Upper lobe of left lung (tissue), 6 donors: ENCODE measurements around the gene CWF19L2. TPM values are rescaled to one million over a fixed set of nuclear protein-coding genes. Genes with fewer than 3 reads are reported as not detected.
"Not testable (repeated sequence)": the region's sequence is repeated elsewhere in the genome, so short reads cannot be mapped to it uniquely, and the experiment has no call there.

Experiments
- ATAC-seq, 2 donors: fragments of 200-7000 bp; cut with Tn5 transposase; one replicate each; pipeline ENCODE4 v1.9.1; 2022; ENCODE audit warnings: mild to moderate bottlenecking in 2 of 2, moderate library complexity in 2 of 2; ENCODE audit not compliant: low FRiP score in 2 of 2
- DNase-seq, 2 donors: peaks; one replicate each; pipeline ENCODE4 v3.0.0-alpha.2; 2019 to 2020
- H3K27ac ChIP-seq, 4 donors: fragments of 200-600 bp; sonication (generic); one replicate each; pipeline ENCODE4 v1.5.1; 2016 to 2019
- H3K27me3 ChIP-seq, 4 donors: fragments of 200-600 bp; sonication (generic); one replicate each; pipeline ENCODE4 v1.5.1; 2017 to 2019
- H3K36me3 ChIP-seq, 4 donors: fragments of 200-600 bp; sonication (generic); one replicate each; pipeline ENCODE4 v1.5.1; 2016 to 2019
- H3K4me1 ChIP-seq, 4 donors: fragments of 200-600 bp; sonication (generic); one replicate each; pipeline ENCODE4 v1.5.1; 2018 to 2019
- H3K4me3 ChIP-seq, 4 donors: fragments of 200-600 bp; sonication (generic); one replicate each; pipeline ENCODE4 v1.5.1; 2017 to 2019; ENCODE audit warnings: mild to moderate bottlenecking in 2 of 4, moderate library complexity in 1 of 4
- H3K9me3 ChIP-seq, 4 donors: fragments of 200-600 bp; sonication (generic); one replicate each; pipeline ENCODE4 v1.5.1; 2018 to 2019
- EP300 ChIP-seq, 4 donors: sonication (generic); formaldehyde crosslinking; IDR thresholded peaks; one replicate each; pipeline ENCODE4 v1.5.1; 2017; ENCODE audit warnings: antibody characterized with exemption in 4 of 4, control low read depth in 2 of 4
- POLR2A ChIP-seq, 4 donors: fragments of 450-650 bp; IDR thresholded peaks; one replicate each; pipeline ENCODE4 v1.5.1; 2016 to 2017; ENCODE audit warnings: antibody characterized with exemption in 4 of 4, mild to moderate bottlenecking in 2 of 4
- POLR2AphosphoS5 ChIP-seq, 2 donors: sonication (generic); formaldehyde crosslinking; IDR thresholded peaks; one replicate each; pipeline ENCODE4 v1.5.1; 2017; ENCODE audit warnings: antibody characterized with exemption in 2 of 2
- WGBS, 2 donors: methylation state at CpG; one replicate each; pipeline ENCODE4 v1.1.5; 2017 to 2018; 5-methylcytosine and 5-hydroxymethylcytosine counted together
- total RNA-seq, 6 donors: library from RNA; depleted of rRNA in 4 of 6; stranded (reverse); fragments of >200 nt in 4 of 6; gene quantifications; one replicate each; pipeline versions ENCODE4 v1.1.0 to v1.2.1, GENCODE V29; 2016 to 2021
- TF ChIP-seq, protein P1 (sequence below), 6 experiments: fragments of 450-650 bp in 4 of 6; fragments of 200-600 bp in 2 of 6; sonication (generic) in 2 of 6; IDR thresholded peaks; one replicate each; pipeline ENCODE4 v1.5.1; 2016 to 2019; ENCODE audit warnings: antibody characterized with exemption in 6 of 6
- donor health status: DM: no; HTN: no; CAD: no; lungs with moderate emphysema.
- donor health status: DM: no; HTN: yes; CAD: no; lungs with severe emphysema.

The CWF19L2 gene
- total RNA-seq, 6 donors from 2014 or later = 12.8 to 37.7 (median 21.7) TPM

GRCh38 chr11:107392611-107393010 lies 65.0 kb downstream of the CWF19L2 start:
- no peak overlapping the region for H3K27ac ChIP-seq
- no peaks in the 10 kb centered on the region for H3K27me3 ChIP-seq
- peaks cover 4 to 49% (median 15%) of the 10 kb centered on the region in 4 donors for H3K36me3 ChIP-seq
- DNase-seq = no peak
- H3K4me1 ChIP-seq = no peaks in the 10 kb centered on the region
- no peaks in the 10 kb centered on the region for H3K9me3 ChIP-seq
- no peak overlapping the region for H3K4me3 ChIP-seq
- 84 to 86% methylated on average over 3 of the region's 3 CpGs for WGBS, 2 donors
- no peak for TF ChIP-seq POLR2AphosphoS5 (IDR thresholded peaks at IDR 0.05)
- TF ChIP-seq EP300 (IDR thresholded peaks at IDR 0.05) = no peak
- no peak for ATAC-seq

DNA sequence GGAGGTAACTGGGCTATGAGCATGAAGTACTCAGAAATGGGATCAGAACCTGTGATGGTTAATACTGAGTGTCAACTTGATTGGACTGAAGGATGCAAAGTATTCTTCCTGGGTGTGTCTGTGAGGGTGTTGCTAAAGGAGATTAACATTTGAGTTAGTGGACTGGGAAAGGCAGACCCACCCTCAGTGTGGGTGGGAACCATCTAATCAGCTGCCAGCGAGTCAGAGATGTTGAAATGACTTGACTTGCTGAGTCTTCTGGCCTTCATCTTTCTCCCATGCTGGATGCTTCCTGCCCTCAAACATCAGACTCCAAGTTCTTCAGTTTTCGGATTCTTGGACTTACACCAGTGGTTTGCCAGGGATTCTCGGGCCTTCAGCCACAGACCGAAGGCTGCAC lies 66.9 kb downstream of the CWF19L2 start:
- H3K36me3 ChIP-seq = peaks cover 4 to 46% (median 15%) of the 10 kb centered on the region in 4 donors
- H3K27ac ChIP-seq, H3K9me3 ChIP-seq, H3K4me3 ChIP-seq, H3K4me1 ChIP-seq, ATAC-seq, H3K27me3 ChIP-seq, DNase-seq: not testable (repeated sequence)
- WGBS, 2 donors = 91 to 97% methylated on average over 4 of the region's 4 CpGs

DNA sequence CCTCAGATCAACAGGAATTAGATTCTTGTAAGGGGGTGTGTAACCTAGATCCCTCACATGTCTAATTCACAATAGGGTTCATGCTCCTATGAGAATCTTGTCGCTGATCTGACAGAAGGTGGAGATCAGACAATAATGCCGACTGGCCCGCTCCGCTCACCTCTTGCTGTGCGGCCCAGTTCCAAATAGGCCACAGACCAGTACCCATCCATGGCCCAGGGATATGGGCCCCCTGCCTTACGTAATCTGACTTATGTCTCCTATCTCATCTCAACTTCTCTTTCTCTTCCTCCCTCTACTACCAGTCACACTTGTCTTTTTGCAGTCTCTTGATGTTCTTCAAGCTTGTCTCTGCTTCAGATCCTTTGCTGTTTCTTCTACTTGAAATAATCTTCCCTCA lies 70.0 kb downstream of the CWF19L2 start:
- no peaks in the 10 kb centered on the region for H3K4me1 ChIP-seq
- TF ChIP-seq POLR2AphosphoS5 (IDR thresholded peaks at IDR 0.05) (no peak), POLR2A (IDR thresholded peaks at IDR 0.05) (no peak), EP300 (IDR thresholded peaks at IDR 0.05) (no peak)
- TF ChIP-seq, protein P1, sequence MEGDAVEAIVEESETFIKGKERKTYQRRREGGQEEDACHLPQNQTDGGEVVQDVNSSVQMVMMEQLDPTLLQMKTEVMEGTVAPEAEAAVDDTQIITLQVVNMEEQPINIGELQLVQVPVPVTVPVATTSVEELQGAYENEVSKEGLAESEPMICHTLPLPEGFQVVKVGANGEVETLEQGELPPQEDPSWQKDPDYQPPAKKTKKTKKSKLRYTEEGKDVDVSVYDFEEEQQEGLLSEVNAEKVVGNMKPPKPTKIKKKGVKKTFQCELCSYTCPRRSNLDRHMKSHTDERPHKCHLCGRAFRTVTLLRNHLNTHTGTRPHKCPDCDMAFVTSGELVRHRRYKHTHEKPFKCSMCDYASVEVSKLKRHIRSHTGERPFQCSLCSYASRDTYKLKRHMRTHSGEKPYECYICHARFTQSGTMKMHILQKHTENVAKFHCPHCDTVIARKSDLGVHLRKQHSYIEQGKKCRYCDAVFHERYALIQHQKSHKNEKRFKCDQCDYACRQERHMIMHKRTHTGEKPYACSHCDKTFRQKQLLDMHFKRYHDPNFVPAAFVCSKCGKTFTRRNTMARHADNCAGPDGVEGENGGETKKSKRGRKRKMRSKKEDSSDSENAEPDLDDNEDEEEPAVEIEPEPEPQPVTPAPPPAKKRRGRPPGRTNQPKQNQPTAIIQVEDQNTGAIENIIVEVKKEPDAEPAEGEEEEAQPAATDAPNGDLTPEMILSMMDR (IDR thresholded peaks at IDR 0.05) = no peak
- WGBS, 2 donors = 97 to 98% methylated on average over 6 of the region's 6 CpGs
- H3K4me3 ChIP-seq = no peak overlapping the region
- ATAC-seq = no peak
- H3K27me3 ChIP-seq = no peaks in the 10 kb centered on the region
- H3K27ac ChIP-seq = no peak overlapping the region
- H3K36me3 ChIP-seq = peaks cover 4 to 45% (median 15%) of the 10 kb centered on the region in 4 donors
- no peaks in the 10 kb centered on the region for H3K9me3 ChIP-seq
- no peak for DNase-seq

DNA sequence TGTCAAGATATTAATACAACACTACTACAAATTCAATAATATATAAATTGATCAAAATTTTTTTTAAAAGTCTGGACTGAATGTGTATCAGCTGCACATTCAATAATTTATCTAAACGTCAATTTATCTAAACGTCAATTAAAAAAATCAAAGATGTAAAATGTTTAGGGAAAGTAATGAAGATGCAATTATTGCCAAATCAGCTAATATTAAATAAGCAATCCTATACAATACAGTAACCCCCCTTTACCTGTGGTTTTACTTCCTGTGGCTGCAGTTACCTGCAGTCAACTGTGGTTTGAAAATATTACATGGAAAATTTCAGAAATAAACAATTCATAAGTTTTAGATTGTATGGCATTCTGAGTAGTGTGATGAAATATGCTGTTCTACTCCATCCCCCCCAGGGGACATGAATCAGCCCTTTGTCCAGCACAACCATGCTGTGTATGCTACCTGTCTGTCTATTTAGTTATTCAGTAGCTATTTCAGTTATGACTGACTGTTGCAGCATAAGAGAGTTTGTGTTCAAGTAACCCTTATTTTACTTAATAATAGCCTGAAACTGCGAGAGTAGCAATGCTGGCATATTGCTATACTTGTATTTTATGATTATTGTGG lies 72.2 kb downstream of the CWF19L2 start:
- H3K4me1 ChIP-seq = no peaks in the 10 kb centered on the region
- WGBS, 2 donors = 96 to 97% methylated on average over 3 of the region's 3 CpGs
- no peaks in the 10 kb centered on the region for H3K27me3 ChIP-seq
- no peaks in the 10 kb centered on the region for H3K9me3 ChIP-seq
- ATAC-seq = no peak
- TF ChIP-seq, protein P1 (IDR thresholded peaks at IDR 0.05) = no peak
- TF ChIP-seq POLR2A (IDR thresholded peaks at IDR 0.05) (no peak), EP300 (IDR thresholded peaks at IDR 0.05) (no peak), POLR2AphosphoS5 (IDR thresholded peaks at IDR 0.05) (no peak)
- no peak overlapping the region for H3K4me3 ChIP-seq
- H3K27ac ChIP-seq = no peak overlapping the region
- H3K36me3 ChIP-seq = peaks cover 0 to 23% (median 1%) of the 10 kb centered on the region in 4 donors
- DNase-seq = no peak

DNA sequence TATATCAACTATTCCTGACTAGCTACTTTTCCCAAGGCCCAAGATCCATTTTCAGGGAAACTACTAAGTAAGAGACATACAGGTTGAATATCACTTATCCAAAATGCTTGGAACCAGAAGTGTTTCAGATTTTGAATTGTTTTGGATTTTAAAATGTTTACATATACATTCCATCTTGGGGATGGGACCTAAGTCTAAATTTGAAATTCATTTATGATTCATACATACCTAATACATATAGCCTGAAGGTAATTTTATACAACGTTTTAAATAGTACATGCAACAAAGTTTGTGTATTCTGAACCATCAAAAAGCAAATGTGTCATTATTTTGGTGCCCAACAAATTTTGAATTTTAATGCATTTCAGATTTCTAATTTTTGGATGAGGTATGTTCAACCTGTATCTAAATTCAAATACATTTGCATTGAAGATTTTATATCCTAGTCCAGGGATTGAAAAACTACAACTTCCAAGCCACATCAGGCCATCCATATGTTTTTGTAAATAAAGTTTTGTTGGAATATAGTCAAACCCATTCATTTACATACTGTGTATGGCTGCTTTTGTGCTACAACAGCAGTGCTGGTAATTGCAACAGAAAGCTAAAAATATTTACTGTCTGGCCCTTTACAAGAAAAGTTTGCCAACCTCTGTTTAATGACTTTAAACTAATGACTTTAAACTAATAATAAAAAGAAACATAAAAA lies 73.3 kb downstream of the CWF19L2 start:
- ATAC-seq (no peak), DNase-seq (no peak)
- no peak overlapping the region for H3K27ac ChIP-seq
- H3K36me3 ChIP-seq = peaks cover 0 to 11% (median 1%) of the 10 kb centered on the region in 4 donors
- no peaks in the 10 kb centered on the region for H3K27me3 ChIP-seq
- no peaks in the 10 kb centered on the region for H3K4me1 ChIP-seq
- TF ChIP-seq, protein P1 (IDR thresholded peaks at IDR 0.05) = no peak
- no peak for TF ChIP-seq POLR2A (IDR thresholded peaks at IDR 0.05)
- TF ChIP-seq EP300 (IDR thresholded peaks at IDR 0.05) = no peak
- no peak for TF ChIP-seq POLR2AphosphoS5 (IDR thresholded peaks at IDR 0.05)
- 85 to 97% methylated on average over 1 of the region's 1 CpG for WGBS, 2 donors
- no peaks in the 10 kb centered on the region for H3K9me3 ChIP-seq
- no peak overlapping the region for H3K4me3 ChIP-seq
